GM12878 (cell line): ENCODE measurements around the gene WDR17. TPM values are rescaled to one million over a fixed set of nuclear protein-coding genes. Genes with fewer than 3 reads are reported as not detected.

Experiments
- ATAC-seq: fragments of 200-7000 bp; cut with Tn5 transposase; 3 replicates; pipeline ENCODE4 v1.9.1; 2020; ENCODE audit warnings: mild to moderate bottlenecking, moderate library complexity
- BruUV-seq: library from RNA; stranded (reverse); fragments of 400-500 nt; replicated peaks from 2 replicates; lab custom pipeline; 2021; lab: Mats Ljungman, UMichigan
- CTCF ChIA-PET: fragments of 300-600 bp; sonication (Branson Sonifier 250); formaldehyde crosslinking; extraction: SDS; loops from one replicate; lab custom pipeline; 2021; ENCODE audit warnings: inconsistent platforms; lab: Yijun Ruan, JAX
- POLR2A ChIA-PET: fragments of 350-600 bp; formaldehyde crosslinking; extraction: SDS; loops from one replicate; lab custom pipeline; 2021; ENCODE audit warnings: inconsistent platforms; lab: Charles Lee
- RAD21 ChIA-PET: fragments of 300-600 bp; sonication (Branson Sonifier 250); formaldehyde crosslinking; loops from one replicate; lab custom pipeline; 2023; ENCODE audit warnings: antibody characterized with exemption; ENCODE audit not compliant: unreplicated experiment; lab: Charles Lee
- SMC1A ChIA-PET: fragments of 300-600 bp; sonication (Branson Sonifier 250); formaldehyde crosslinking; loops from one replicate; lab custom pipeline; 2023; ENCODE audit not compliant: unreplicated experiment, uncharacterized antibody; lab: Charles Lee
- DNase-seq: peaks from one replicate; pipeline ENCODE4 v3.0.0-alpha.2; 2011; ENCODE audit warnings: low read depth, low spot score
- FAIRE-seq: peaks from 3 replicates; lab custom pipeline; 2011; peaks lifted over from hg19 to GRCh38; lab: Jason Lieb, UNC
- H2AFZ ChIP-seq: 2 replicates; pipeline ENCODE4 v1.6.0; 2011; ENCODE audit warnings: low read depth, low read length, control low read depth; ENCODE audit not compliant: control insufficient read depth
- H3K27ac ChIP-seq: 2 replicates; pipeline ENCODE4 v1.5.1; 2011; ENCODE audit warnings: control low read depth; ENCODE audit not compliant: control insufficient read depth, insufficient read depth
- H3K27me3 ChIP-seq, 2 experiments: replicated peaks in 1 of 2; 2 replicates each; pipeline versions ENCODE4 v1.6.0 to v1.6.1; 2011; ENCODE audit warnings: low read length in 1 of 2; ENCODE audit not compliant: control insufficient read depth in 2 of 2, insufficient read depth in 2 of 2
- H3K36me3 ChIP-seq, 2 experiments: 2 replicates each; pipeline ENCODE4 v1.5.1; 2011; ENCODE audit warnings: low read length in 1 of 2; ENCODE audit not compliant: control insufficient read depth in 2 of 2, insufficient read depth in 2 of 2
- H3K4me1 ChIP-seq: 2 replicates; pipeline ENCODE4 v1.6.1; 2011; ENCODE audit warnings: mild to moderate bottlenecking, low read length, moderate library complexity, mixed read lengths; ENCODE audit not compliant: control insufficient read depth, insufficient read depth
- H3K4me2 ChIP-seq: 2 replicates; pipeline ENCODE4 v1.6.0; 2011; ENCODE audit warnings: control low read depth; ENCODE audit not compliant: control insufficient read depth, insufficient read depth
- H3K4me3 ChIP-seq: fragments of 200-600 bp; sonication (generic); 2 replicates; pipeline ENCODE4 v1.5.1; 2016
- H3K79me2 ChIP-seq: 2 replicates; pipeline ENCODE4 v1.6.0; 2011; ENCODE audit warnings: low read length; ENCODE audit not compliant: control insufficient read depth, insufficient read depth
- H3K9ac ChIP-seq: 2 replicates; pipeline ENCODE4 v1.8.0; 2011; ENCODE audit warnings: low read length, control low read depth, mixed read lengths; ENCODE audit not compliant: control insufficient read depth, insufficient read depth
- H3K9me3 ChIP-seq: replicated peaks from 3 replicates; pipeline ENCODE4 v1.5.1; 2011; ENCODE audit warnings: mild to moderate bottlenecking, low read length; ENCODE audit not compliant: control insufficient read depth, insufficient read depth
- H4K20me1 ChIP-seq: 2 replicates; pipeline ENCODE4 v1.6.0; 2011; ENCODE audit not compliant: control insufficient read depth, insufficient read depth
- E2F8 ChIP-seq: fragments of 450-650 bp; IDR thresholded peaks from 2 replicates; pipeline ENCODE4 v1.6.1; 2018; ENCODE audit warnings: mild to moderate bottlenecking, low read depth, moderate library complexity; ENCODE audit not compliant: partially characterized antibody
- IRF4 ChIP-seq: IDR thresholded peaks from 2 replicates; pipeline ENCODE4 v1.6.1; 2011; ENCODE audit warnings: low read depth, low read length
- MEF2B ChIP-seq: fragments of 450-650 bp; IDR thresholded peaks from 2 replicates; pipeline ENCODE4 v1.6.1; 2018; ENCODE audit warnings: mild to moderate bottlenecking, moderate library complexity; ENCODE audit not compliant: partially characterized antibody, poor library complexity, severe bottlenecking
- MYC ChIP-seq: IDR thresholded peaks from 2 replicates; pipeline ENCODE4 v1.6.1; 2011; ENCODE audit warnings: mild to moderate bottlenecking, low read length, moderate library complexity, inconsistent platforms; ENCODE audit not compliant: insufficient read depth, insufficient replicate concordance, insufficient read length, severe bottlenecking
- NFIC ChIP-seq: IDR thresholded peaks from 2 replicates; pipeline ENCODE4 v1.6.1; 2012; ENCODE audit warnings: low read depth, mild to moderate bottlenecking, inconsistent platforms, low read length, moderate library complexity
- YBX1 ChIP-seq: fragments of 450-650 bp; IDR thresholded peaks from 2 replicates; pipeline ENCODE4 v1.6.1; 2016; ENCODE audit warnings: antibody characterized with exemption
- ZNF622 ChIP-seq: fragments of 450-650 bp; IDR thresholded peaks from 2 replicates; pipeline ENCODE4 v1.6.1; 2017; ENCODE audit warnings: mild to moderate bottlenecking, inconsistent platforms
- WGBS: methylation state at CpG from one replicate; pipeline ENCODE4 v1.1.6; 2016; ENCODE audit warnings: low lambda C conversion rate; ENCODE audit not compliant: insufficient replicate concordance, insufficient coverage; ENCODE audit errors: missing lambda C conversion rate; 5-methylcytosine and 5-hydroxymethylcytosine counted together
- in situ Hi-C: fragments of 300-500 bp; cut with MboI; formaldehyde crosslinking; loops from 9 replicates; pipeline ENCODE4 v1.14.3; 2018; ENCODE audit warnings: mixed read lengths
- intact Hi-C: fragments of 100-400 bp; cut with micrococcal nuclease; formaldehyde crosslinking; loops from one replicate; pipeline ENCODE4 v1.14.2; 2022; ENCODE audit not compliant: unreplicated experiment
- polyA plus RNA-seq, 11 experiments: library from polyadenylated mRNA; depleted of rRNA in 4 of 11; unstranded in 6 of 11; stranded (reverse) in 5 of 11; fragments of >200 nt; fragmentation: Nextera tagmentation in 4 of 11; fragmentation: Illumina TruSeq in 1 of 11; extraction: Ambion mirVana in 4 of 11; extraction: Trizol in 1 of 11; gene quantifications; 1 replicate in 1 of 11; 2 replicates in 10 of 11; pipeline versions ENCODE4 v1.2.1 to v1.2.3, GENCODE V29; 2011 to 2016; ENCODE audit warnings: inconsistent platforms in 2 of 11, missing spikeins in 2 of 11, low read depth in 1 of 11
- total RNA-seq, 4 experiments: library from RNA; depleted of rRNA in 3 of 4; stranded (reverse); fragments of >200 nt in 3 of 4; fragmentation: Illumina TruSeq in 1 of 4; extraction: Trizol in 1 of 4; gene quantifications; 2 replicates each; pipeline versions ENCODE4 v1.2.1 to v1.2.3, GENCODE V29; 2013 to 2021
- TF ChIP-seq, protein P1 (sequence below): IDR thresholded peaks from 2 replicates; pipeline ENCODE4 v1.6.1; 2012; ENCODE audit warnings: improper control_type of control experiment, low read depth, low read length; ENCODE audit not compliant: insufficient replicate concordance
- TF ChIP-seq, protein P2 (sequence below): fragments of 450-650 bp; formaldehyde crosslinking; IDR thresholded peaks from 2 replicates; pipeline ENCODE4 v1.4.0; 2020; ENCODE audit warnings: mild to moderate bottlenecking, moderate library complexity
- TF ChIP-seq, protein P3 (sequence below): IDR thresholded peaks from 2 replicates; pipeline ENCODE4 v1.6.1; 2012; ENCODE audit warnings: low read length, inconsistent platforms

The WDR17 gene
- total and polyA plus RNA-seq, 10 of the 15 experiments (the other 5 are each of a cell fraction or from before 2014, with no cell fraction given): 0.43 to 3.8 (median 2.8) TPM

GRCh38 chr4:176193126-176193525 is 127.5 kb downstream of the WDR17 start:
- Histone ChIP-seq H2AFZ (no peak overlapping the region), H3K79me2 (no peaks in the 10 kb centered on the region), H3K4me3 (no peak overlapping the region), H3K36me3 (no peaks in the 10 kb centered on the region), H3K27me3 (peaks cover 0 to 1% of the 10 kb centered on the region in 2 experiments; a peak in 2 of 4 replicates), H3K9me3 (no peaks in the 10 kb centered on the region; the same call in 2 of the 3 replicates), H3K4me1 (peaks cover 12% of the 10 kb centered on the region), H4K20me1 (no peaks in the 10 kb centered on the region), H3K4me2 (no peak overlapping the region), H3K27ac (no peak overlapping the region), H3K9ac (no peak overlapping the region)
- FAIRE-seq (no peak), ATAC-seq (no peak), DNase-seq (no peak)
- TF ChIP-seq, protein P1, sequence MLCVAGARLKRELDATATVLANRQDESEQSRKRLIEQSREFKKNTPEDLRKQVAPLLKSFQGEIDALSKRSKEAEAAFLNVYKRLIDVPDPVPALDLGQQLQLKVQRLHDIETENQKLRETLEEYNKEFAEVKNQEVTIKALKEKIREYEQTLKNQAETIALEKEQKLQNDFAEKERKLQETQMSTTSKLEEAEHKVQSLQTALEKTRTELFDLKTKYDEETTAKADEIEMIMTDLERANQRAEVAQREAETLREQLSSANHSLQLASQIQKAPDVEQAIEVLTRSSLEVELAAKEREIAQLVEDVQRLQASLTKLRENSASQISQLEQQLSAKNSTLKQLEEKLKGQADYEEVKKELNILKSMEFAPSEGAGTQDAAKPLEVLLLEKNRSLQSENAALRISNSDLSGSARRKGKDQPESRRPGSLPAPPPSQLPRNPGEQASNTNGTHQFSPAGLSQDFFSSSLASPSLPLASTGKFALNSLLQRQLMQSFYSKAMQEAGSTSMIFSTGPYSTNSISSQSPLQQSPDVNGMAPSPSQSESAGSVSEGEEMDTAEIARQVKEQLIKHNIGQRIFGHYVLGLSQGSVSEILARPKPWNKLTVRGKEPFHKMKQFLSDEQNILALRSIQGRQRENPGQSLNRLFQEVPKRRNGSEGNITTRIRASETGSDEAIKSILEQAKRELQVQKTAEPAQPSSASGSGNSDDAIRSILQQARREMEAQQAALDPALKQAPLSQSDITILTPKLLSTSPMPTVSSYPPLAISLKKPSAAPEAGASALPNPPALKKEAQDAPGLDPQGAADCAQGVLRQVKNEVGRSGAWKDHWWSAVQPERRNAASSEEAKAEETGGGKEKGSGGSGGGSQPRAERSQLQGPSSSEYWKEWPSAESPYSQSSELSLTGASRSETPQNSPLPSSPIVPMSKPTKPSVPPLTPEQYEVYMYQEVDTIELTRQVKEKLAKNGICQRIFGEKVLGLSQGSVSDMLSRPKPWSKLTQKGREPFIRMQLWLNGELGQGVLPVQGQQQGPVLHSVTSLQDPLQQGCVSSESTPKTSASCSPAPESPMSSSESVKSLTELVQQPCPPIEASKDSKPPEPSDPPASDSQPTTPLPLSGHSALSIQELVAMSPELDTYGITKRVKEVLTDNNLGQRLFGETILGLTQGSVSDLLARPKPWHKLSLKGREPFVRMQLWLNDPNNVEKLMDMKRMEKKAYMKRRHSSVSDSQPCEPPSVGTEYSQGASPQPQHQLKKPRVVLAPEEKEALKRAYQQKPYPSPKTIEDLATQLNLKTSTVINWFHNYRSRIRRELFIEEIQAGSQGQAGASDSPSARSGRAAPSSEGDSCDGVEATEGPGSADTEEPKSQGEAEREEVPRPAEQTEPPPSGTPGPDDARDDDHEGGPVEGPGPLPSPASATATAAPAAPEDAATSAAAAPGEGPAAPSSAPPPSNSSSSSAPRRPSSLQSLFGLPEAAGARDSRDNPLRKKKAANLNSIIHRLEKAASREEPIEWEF: no peak
- TF ChIP-seq, protein P2, sequence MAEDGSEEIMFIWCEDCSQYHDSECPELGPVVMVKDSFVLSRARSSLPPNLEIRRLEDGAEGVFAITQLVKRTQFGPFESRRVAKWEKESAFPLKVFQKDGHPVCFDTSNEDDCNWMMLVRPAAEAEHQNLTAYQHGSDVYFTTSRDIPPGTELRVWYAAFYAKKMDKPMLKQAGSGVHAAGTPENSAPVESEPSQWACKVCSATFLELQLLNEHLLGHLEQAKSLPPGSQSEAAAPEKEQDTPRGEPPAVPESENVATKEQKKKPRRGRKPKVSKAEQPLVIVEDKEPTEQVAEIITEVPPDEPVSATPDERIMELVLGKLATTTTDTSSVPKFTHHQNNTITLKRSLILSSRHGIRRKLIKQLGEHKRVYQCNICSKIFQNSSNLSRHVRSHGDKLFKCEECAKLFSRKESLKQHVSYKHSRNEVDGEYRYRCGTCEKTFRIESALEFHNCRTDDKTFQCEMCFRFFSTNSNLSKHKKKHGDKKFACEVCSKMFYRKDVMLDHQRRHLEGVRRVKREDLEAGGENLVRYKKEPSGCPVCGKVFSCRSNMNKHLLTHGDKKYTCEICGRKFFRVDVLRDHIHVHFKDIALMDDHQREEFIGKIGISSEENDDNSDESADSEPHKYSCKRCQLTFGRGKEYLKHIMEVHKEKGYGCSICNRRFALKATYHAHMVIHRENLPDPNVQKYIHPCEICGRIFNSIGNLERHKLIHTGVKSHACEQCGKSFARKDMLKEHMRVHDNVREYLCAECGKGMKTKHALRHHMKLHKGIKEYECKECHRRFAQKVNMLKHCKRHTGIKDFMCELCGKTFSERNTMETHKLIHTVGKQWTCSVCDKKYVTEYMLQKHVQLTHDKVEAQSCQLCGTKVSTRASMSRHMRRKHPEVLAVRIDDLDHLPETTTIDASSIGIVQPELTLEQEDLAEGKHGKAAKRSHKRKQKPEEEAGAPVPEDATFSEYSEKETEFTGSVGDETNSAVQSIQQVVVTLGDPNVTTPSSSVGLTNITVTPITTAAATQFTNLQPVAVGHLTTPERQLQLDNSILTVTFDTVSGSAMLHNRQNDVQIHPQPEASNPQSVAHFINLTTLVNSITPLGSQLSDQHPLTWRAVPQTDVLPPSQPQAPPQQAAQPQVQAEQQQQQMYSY: no peak
- TF ChIP-seq E2F8: no peak
- no peak for TF ChIP-seq YBX1
- no peak for TF ChIP-seq IRF4
- no peak for TF ChIP-seq MYC
- TF ChIP-seq ZNF622: no peak
- TF ChIP-seq, protein P3, sequence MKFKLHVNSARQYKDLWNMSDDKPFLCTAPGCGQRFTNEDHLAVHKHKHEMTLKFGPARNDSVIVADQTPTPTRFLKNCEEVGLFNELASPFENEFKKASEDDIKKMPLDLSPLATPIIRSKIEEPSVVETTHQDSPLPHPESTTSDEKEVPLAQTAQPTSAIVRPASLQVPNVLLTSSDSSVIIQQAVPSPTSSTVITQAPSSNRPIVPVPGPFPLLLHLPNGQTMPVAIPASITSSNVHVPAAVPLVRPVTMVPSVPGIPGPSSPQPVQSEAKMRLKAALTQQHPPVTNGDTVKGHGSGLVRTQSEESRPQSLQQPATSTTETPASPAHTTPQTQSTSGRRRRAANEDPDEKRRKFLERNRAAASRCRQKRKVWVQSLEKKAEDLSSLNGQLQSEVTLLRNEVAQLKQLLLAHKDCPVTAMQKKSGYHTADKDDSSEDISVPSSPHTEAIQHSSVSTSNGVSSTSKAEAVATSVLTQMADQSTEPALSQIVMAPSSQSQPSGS: no peak
- no peak for TF ChIP-seq NFIC
- TF ChIP-seq MEF2B: no peak
- POLR2A ChIA-PET: no interaction called here
- RAD21 ChIA-PET: no interaction called here
- BruUV-seq: no TSS peak
- CTCF ChIA-PET: no interaction called here
- WGBS: 12% methylated on average over 4 of the region's 4 CpGs
- SMC1A ChIA-PET: no interaction called here
- intact Hi-C loops: no loop called here
- in situ Hi-C loops: no loop called here
